Smooth muscle cell (in vitro differentiated cells): ENCODE data around the gene CYB5A. TPM values are rescaled to one million over a fixed set of nuclear protein-coding genes. Genes with fewer than 3 reads are reported as not detected.
A peak's percentile ranks its signal among the peaks of the same experiment; 100 is the strongest.

ENCODE experiments used
- DNase-seq: peaks from one replicate; lab custom pipeline; 2025; ENCODE audit not compliant: unreplicated experiment; lab: John Stamatoyannopoulos, UW
- H2AFZ ChIP-seq: fragments of 200-600 bp; sonication (generic); 2 replicates; pipeline ENCODE4 v1.6.0; 2016; ENCODE audit warnings: antibody characterized with exemption, low read depth, mild to moderate bottlenecking
- H3F3A ChIP-seq: fragments of 200-600 bp; sonication (generic); 2 replicates; pipeline ENCODE4 v1.6.0; 2017; ENCODE audit warnings: antibody characterized with exemption, low read depth
- H3K27ac ChIP-seq: fragments of 200-600 bp; sonication (generic); 2 replicates; pipeline ENCODE4 v1.5.1; 2016; ENCODE audit warnings: low read depth, mild to moderate bottlenecking
- H3K27me3 ChIP-seq: fragments of 200-600 bp; sonication (generic); 2 replicates; pipeline ENCODE4 v1.6.1; 2016; ENCODE audit warnings: low read depth, mild to moderate bottlenecking
- H3K36me3 ChIP-seq: fragments of 200-600 bp; sonication (generic); 2 replicates; pipeline ENCODE4 v1.5.1; 2016; ENCODE audit warnings: low read depth
- H3K4me1 ChIP-seq: fragments of 200-600 bp; sonication (generic); 2 replicates; pipeline ENCODE4 v1.5.1; 2016; ENCODE audit warnings: low read depth
- H3K4me2 ChIP-seq: fragments of 200-600 bp; sonication (generic); 2 replicates; pipeline ENCODE4 v1.6.0; 2016; ENCODE audit warnings: mild to moderate bottlenecking
- H3K4me3 ChIP-seq: fragments of 200-600 bp; sonication (generic); 2 replicates; pipeline ENCODE4 v1.5.1; 2016; ENCODE audit warnings: mild to moderate bottlenecking
- H3K79me2 ChIP-seq: fragments of 200-600 bp; sonication (generic); 2 replicates; pipeline ENCODE4 v1.6.0; 2016; ENCODE audit warnings: low read depth, mild to moderate bottlenecking
- H3K9ac ChIP-seq: fragments of 200-600 bp; sonication (generic); 2 replicates; pipeline ENCODE4 v1.6.0; 2016; ENCODE audit warnings: low read depth
- H3K9me3 ChIP-seq: fragments of 200-600 bp; sonication (generic); replicated peaks from 2 replicates; pipeline ENCODE4 v1.5.1; 2016; ENCODE audit warnings: low read depth
- H4K20me1 ChIP-seq: fragments of 200-600 bp; sonication (generic); 2 replicates; pipeline ENCODE4 v1.6.0; 2016; ENCODE audit warnings: low read depth
- CTCF ChIP-seq: fragments of 200-600 bp; sonication (generic); IDR thresholded peaks from 2 replicates; pipeline ENCODE4 v1.5.1; 2017; ENCODE audit warnings: borderline replicate concordance, mild to moderate bottlenecking, antibody characterized with exemption; ENCODE audit not compliant: insufficient read depth, poor library complexity, severe bottlenecking
- WGBS: methylation state at CpG from one replicate; pipeline ENCODE4 v1.1.7; 2016; ENCODE audit warnings: low lambda C conversion rate; 5-methylcytosine and 5-hydroxymethylcytosine counted together
- polyA plus RNA-seq: library from polyadenylated mRNA; unstranded; fragments of >200 nt; fragmentation: Nextera tagmentation; extraction: Ambion mirVana; gene quantifications from 2 replicates; pipeline ENCODE4 v1.2.1, GENCODE V29; 2016
- total RNA-seq: library from RNA; depleted of rRNA; stranded (reverse); fragments of >200 nt; gene quantifications from 2 replicates; pipeline ENCODE4 v1.2.3, GENCODE V29; 2014

CYB5A gene
- 52.8 and 61.5 TPM in 2 replicates for total RNA-seq
- 77.6 and 83.2 TPM in 2 replicates for polyA plus RNA-seq

GRCh38 chr18:74291771-74292540 lies at the start of gene CYB5A:
TSS of gene CYB5A (minus strand) at chr18:74291963. CDS start at chr18:74291875, 88 bp downstream.
- Histone ChIP-seq H3K9me3 (no peaks in the 10 kb centered on the region), H3K9ac (peak within 1 kb of the TSS; percentile 24), H3K27me3 (no peaks in the 10 kb centered on the region), H3K4me1 (peaks cover 8% of the 10 kb centered on the region), H3K27ac (no peak within 1 kb of the TSS), H3K79me2 (peaks cover 13% of the 10 kb centered on the region), H4K20me1 (no peaks in the 10 kb centered on the region), H3K4me2 (peak within 1 kb of the TSS; percentile 99), H3K4me3 (peak within 1 kb of the TSS; percentile 97), H3F3A (peaks cover 7% of the 10 kb centered on the region), H3K36me3 (no peaks in the 10 kb centered on the region), H2AFZ (peak within 1 kb of the TSS; percentile 98)
- peak; percentile 92 for DNase-seq
- 2% methylated on average over 58 of the region's 68 CpGs for WGBS
- no peak for TF ChIP-seq CTCF

- no peaks in the 10 kb centered on the region for H3K27me3 ChIP-seq
- WGBS, result 97% methylated on average over 1 of the region's 1 CpG
- H3F3A ChIP-seq, result no peaks in the 10 kb centered on the region
These were observed 46.1 kb upstream of the CYB5A start for GRCh38 chr18:74337912-74338309.

GRCh38 chr18:74337155-74337911 lies 45.6 kb upstream of the CYB5A start:
- H3K4me3 ChIP-seq, result no peak overlapping the region
- H3K4me2 ChIP-seq, result no peak overlapping the region
- no peak overlapping the region for H3K27ac ChIP-seq
- H3F3A ChIP-seq, result no peaks in the 10 kb centered on the region
- no peak overlapping the region for H3K9ac ChIP-seq
- no peaks in the 10 kb centered on the region for H3K36me3 ChIP-seq
- H2AFZ ChIP-seq, result no peak overlapping the region
- DNase-seq, result no peak
- H3K9me3 ChIP-seq, result no peaks in the 10 kb centered on the region
- no peaks in the 10 kb centered on the region for H4K20me1 ChIP-seq
- no peaks in the 10 kb centered on the region for H3K27me3 ChIP-seq
- WGBS, result 65% methylated on average over 5 of the region's 5 CpGs
- H3K79me2 ChIP-seq, result no peaks in the 10 kb centered on the region
- H3K4me1 ChIP-seq, result no peaks in the 10 kb centered on the region
- no peak for TF ChIP-seq CTCF

More at GRCh38 chr18:74337912-74338309, 46.1 kb upstream of the CYB5A start:
- Histone ChIP-seq H3K79me2 (no peaks in the 10 kb centered on the region), H3K4me1 (no peaks in the 10 kb centered on the region), H3K4me2 (no peak overlapping the region), H3K4me3 (no peak overlapping the region), H3K9me3 (no peaks in the 10 kb centered on the region), H3K36me3 (no peaks in the 10 kb centered on the region), H4K20me1 (no peaks in the 10 kb centered on the region), H3K27ac (no peak overlapping the region), H2AFZ (no peak overlapping the region), H3K9ac (no peak overlapping the region)
- no peak for TF ChIP-seq CTCF
- DNase-seq, result no peak
